Chondrocyte (in vitro differentiated cells): Measurements from ENCODE around the gene SPHK1. TPM values are rescaled to one million over a fixed set of nuclear protein-coding genes. Genes with fewer than 3 reads are reported as not detected.

Source experiments
- DNase-seq: peaks from one replicate; pipeline ENCODE4 v3.0.0; 2021; ENCODE audit warnings: mixed read lengths, low spot score
- H3K27ac Mint-ChIP-seq: one replicate; pipeline ENCODE4 v1.8.0; 2021; ENCODE audit warnings: mild to moderate bottlenecking, moderate library complexity, mixed read lengths; ENCODE audit not compliant: unreplicated experiment
- H3K27me3 Mint-ChIP-seq: 2 replicates; pipeline ENCODE4 v1.8.0; 2021; ENCODE audit warnings: low read depth, mixed read lengths
- H3K36me3 Mint-ChIP-seq: 2 replicates; pipeline ENCODE4 v1.8.0; 2021; ENCODE audit warnings: low read depth, mixed read lengths
- H3K4me1 Mint-ChIP-seq: 2 replicates; pipeline ENCODE4 v1.8.0; 2021; ENCODE audit warnings: low read depth, mild to moderate bottlenecking, mixed read lengths
- H3K4me3 Mint-ChIP-seq: one replicate; pipeline ENCODE4 v1.8.0; 2021; ENCODE audit warnings: mild to moderate bottlenecking, moderate library complexity, mixed read lengths; ENCODE audit not compliant: unreplicated experiment
- H3K9me3 Mint-ChIP-seq: 2 replicates; pipeline ENCODE4 v1.8.0; 2021; ENCODE audit warnings: low read depth, mixed read lengths
- CTCF ChIP-seq: fragments of 200-600 bp; sonication (generic); IDR thresholded peaks from 2 replicates; pipeline ENCODE4 v1.5.0; 2021; ENCODE audit warnings: antibody characterized with exemption, mild to moderate bottlenecking, moderate library complexity
- total RNA-seq: library from RNA; stranded (reverse); gene quantifications from 3 replicates; pipeline ENCODE4 v1.2.1, GENCODE V29; 2021

Gene SPHK1
- total RNA-seq, 1 donor from 2014 or later: 12.8 TPM

- no peaks in the 10 kb centered on the region for H3K9me3 Mint-ChIP-seq
- peaks cover 27% of the 10 kb centered on the region for H3K4me1 Mint-ChIP-seq
- H3K27ac Mint-ChIP-seq: peak overlapping the region; percentile 96
- H3K36me3 Mint-ChIP-seq: no peaks in the 10 kb centered on the region
- peak overlapping the region; percentile 88 for H3K4me3 Mint-ChIP-seq
- no peak for DNase-seq
- no peak for TF ChIP-seq CTCF
- H3K27me3 Mint-ChIP-seq: no peaks in the 10 kb centered on the region
Measured at GRCh38 chr17:76353004-76353598, 31.3 kb upstream of the SPHK1 start.

- no peaks in the 10 kb centered on the region for H3K27me3 Mint-ChIP-seq
Measured at GRCh38 chr17:76353599-76354316, 30.7 kb upstream of the SPHK1 start, which contains the start of gene PRPSAP1. Gene PRPSAP1 (minus strand): TSS chr17:76353916. CDS start chr17:76353703, 213 bp downstream.

GRCh38 chr17:76354317-76354729, 30.1 kb upstream of the SPHK1 start:
- H3K4me3 Mint-ChIP-seq: peak overlapping the region; percentile 88
- peaks cover 27% of the 10 kb centered on the region for H3K4me1 Mint-ChIP-seq
- no peaks in the 10 kb centered on the region for H3K27me3 Mint-ChIP-seq
- no peaks in the 10 kb centered on the region for H3K9me3 Mint-ChIP-seq
- TF ChIP-seq CTCF: no peak
- no peak for DNase-seq
- no peaks in the 10 kb centered on the region for H3K36me3 Mint-ChIP-seq
- peak overlapping the region; percentile 96 for H3K27ac Mint-ChIP-seq

More at GRCh38 chr17:76353599-76354316, 30.7 kb upstream of the SPHK1 start, which contains the start of gene PRPSAP1:
- Mint-ChIP-seq H3K36me3 (no peaks in the 10 kb centered on the region), H3K4me1 (peaks cover 27% of the 10 kb centered on the region), H3K9me3 (no peaks in the 10 kb centered on the region), H3K4me3 (peak within 1 kb of the TSS; percentile 88), H3K27ac (peak within 1 kb of the TSS; percentile 96)
- peak; percentile 72 for TF ChIP-seq CTCF
- no peak for DNase-seq

- Mint-ChIP-seq H3K4me3 (peak overlapping the region; percentile 60), H3K9me3 (no peaks in the 10 kb centered on the region), H3K27ac (no peak overlapping the region), H3K36me3 (no peaks in the 10 kb centered on the region), H3K27me3 (no peaks in the 10 kb centered on the region), H3K4me1 (peaks cover 27% of the 10 kb centered on the region)
- no peak for TF ChIP-seq CTCF
- no peak for DNase-seq
Measured at GRCh38 chr17:76354747-76355310, 29.6 kb upstream of the SPHK1 start.

- Mint-ChIP-seq H3K9me3 (no peaks in the 10 kb centered on the region), H3K4me3 (no peak overlapping the region), H3K27me3 (no peaks in the 10 kb centered on the region), H3K4me1 (peaks cover 24% of the 10 kb centered on the region), H3K36me3 (no peaks in the 10 kb centered on the region), H3K27ac (no peak overlapping the region)
- DNase-seq: no peak
- TF ChIP-seq CTCF: no peak
Measured at GRCh38 chr17:76356803-76357456, 27.5 kb upstream of the SPHK1 start.
